H1 (cell line): ENCODE measurements around the gene LRRC72. TPM values are rescaled to one million over a fixed set of nuclear protein-coding genes. Genes with fewer than 3 reads are reported as not detected.

Source experiments
- CTCF ChIA-PET: fragments of 300-600 bp; sonication (Branson Sonifier 250); formaldehyde crosslinking; loops from one replicate; lab custom pipeline; 2021; ENCODE audit not compliant: partially characterized antibody; lab: Charles Lee
- POLR2A ChIA-PET: fragments of 300-600 bp; sonication (Branson Sonifier 250); formaldehyde crosslinking; loops from one replicate; lab custom pipeline; 2021; ENCODE audit warnings: inconsistent platforms; ENCODE audit not compliant: partially characterized antibody; lab: Charles Lee
- DNase-seq, 2 experiments: peaks; one replicate each; pipeline versions ENCODE4 v3.0.0 to v3.0.0-alpha.2; 2010 to 2022; ENCODE audit warnings: low spot score in 2 of 2, low read depth in 1 of 2, mixed read lengths in 1 of 2
- FAIRE-seq: peaks from 2 replicates; lab custom pipeline; 2011; peaks lifted over from hg19 to GRCh38; lab: Jason Lieb, UNC
- H2AFZ ChIP-seq: 2 replicates; pipeline ENCODE4 v1.8.1; 2012; ENCODE audit warnings: low read length, inconsistent platforms
- H2AK5ac ChIP-seq: 2 replicates; pipeline ENCODE4 v1.6.1; 2013; ENCODE audit warnings: low read depth, low read length
- H2BK120ac ChIP-seq: replicated peaks from 2 replicates; pipeline ENCODE3; 2013; ENCODE audit warnings: low read depth, low read length, inconsistent platforms
- H2BK12ac ChIP-seq: 2 replicates; pipeline ENCODE4 v1.6.1; 2013; ENCODE audit warnings: low read depth, low read length
- H2BK15ac ChIP-seq: 2 replicates; pipeline ENCODE4 v1.6.1; 2013; ENCODE audit warnings: low read length
- H2BK20ac ChIP-seq: 2 replicates; pipeline ENCODE4 v1.6.1; 2013; ENCODE audit warnings: low read length
- H2BK5ac ChIP-seq: 2 replicates; pipeline ENCODE4 v1.6.1; 2013; ENCODE audit warnings: low read depth, low read length
- H3K14ac ChIP-seq: 2 replicates; pipeline ENCODE4 v1.6.1; 2013; ENCODE audit warnings: inconsistent platforms; ENCODE audit not compliant: insufficient read length
- H3K18ac ChIP-seq: 2 replicates; pipeline ENCODE4 v1.6.1; 2013; ENCODE audit warnings: low read length; ENCODE audit errors: extremely low read depth
- H3K23ac ChIP-seq: 2 replicates; pipeline ENCODE4 v1.6.1; 2013; ENCODE audit warnings: inconsistent platforms; ENCODE audit not compliant: insufficient read length
- H3K23me2 ChIP-seq: 2 replicates; pipeline ENCODE4 v1.6.1; 2013; ENCODE audit warnings: low read depth, low read length
- H3K27ac ChIP-seq: 2 replicates; pipeline ENCODE4 v1.6.1; 2011; ENCODE audit warnings: low read depth, low read length, inconsistent platforms
- H3K27me3 ChIP-seq, 4 experiments: replicated peaks in 1 of 4; 1 replicate in 1 of 4; 2 replicates in 3 of 4; pipeline versions ENCODE4 v1.6.1 to v1.8.1; 2011 to 2013; ENCODE audit warnings: low read length in 3 of 4, mild to moderate bottlenecking in 3 of 4, inconsistent platforms in 2 of 4, mixed read lengths in 2 of 4, moderate library complexity in 1 of 4; ENCODE audit not compliant: control insufficient read depth in 3 of 4, insufficient read depth in 3 of 4; ENCODE audit errors: extremely low read depth in 1 of 4
- H3K36me3 ChIP-seq, 4 experiments: 2 replicates each; pipeline versions ENCODE4 v1.6.1 to v1.8.1; 2011 to 2013; ENCODE audit warnings: mild to moderate bottlenecking in 4 of 4, low read length in 3 of 4, moderate library complexity in 2 of 4, control low read depth in 1 of 4, inconsistent platforms in 1 of 4; ENCODE audit not compliant: insufficient read depth in 4 of 4, control insufficient read depth in 2 of 4
- H3K4ac ChIP-seq: replicated peaks from 2 replicates; pipeline ENCODE3; 2013; ENCODE audit warnings: low read length, low read depth, mixed read lengths, inconsistent platforms; ENCODE audit not compliant: insufficient read length
- H3K4me1 ChIP-seq, 4 experiments: replicated peaks in 1 of 4; 1 replicate in 1 of 4; 2 replicates in 3 of 4; pipeline versions ENCODE4 v1.6.1 to v1.8.1; 2011 to 2013; ENCODE audit warnings: low read length in 3 of 4, inconsistent platforms in 2 of 4, mixed read lengths in 1 of 4; ENCODE audit not compliant: insufficient read depth in 4 of 4, control insufficient read depth in 3 of 4
- H3K4me2 ChIP-seq, 2 experiments: 2 replicates each; pipeline versions ENCODE4 v1.6.1 to v1.8.1; 2011 to 2013; ENCODE audit warnings: low read depth in 2 of 2, low read length in 2 of 2, control low read depth in 1 of 2, inconsistent platforms in 1 of 2, mild to moderate bottlenecking in 1 of 2; ENCODE audit not compliant: insufficient read depth in 1 of 2
- H3K4me3 ChIP-seq, 4 experiments: fragments of 200-600, 300-600 bp in 1 of 4; sonication (generic), shearing (Covaris generic), sonication (Bioruptor Twin) in 1 of 4; 2 replicates each; pipeline versions ENCODE4 v1.5.1 to v1.8.1; 2011 to 2016; ENCODE audit warnings: low read length in 4 of 4, low read depth in 3 of 4, control low read depth in 2 of 4, inconsistent platforms in 2 of 4, mild to moderate bottlenecking in 2 of 4, mixed read lengths in 1 of 4, moderate library complexity in 1 of 4; ENCODE audit not compliant: insufficient read depth in 2 of 4; ENCODE audit errors: extremely low read depth in 1 of 4
- H3K56ac ChIP-seq: replicated peaks from 2 replicates; pipeline ENCODE3; 2013; ENCODE audit warnings: low read depth, mild to moderate bottlenecking, mixed read lengths, low read length, inconsistent platforms; ENCODE audit not compliant: insufficient read length
- H3K79me1 ChIP-seq: 2 replicates; pipeline ENCODE4 v1.6.1; 2013; ENCODE audit warnings: low read depth, low read length, control low read depth
- H3K79me2 ChIP-seq, 2 experiments: 2 replicates each; pipeline versions ENCODE4 v1.6.1 to v1.8.1; 2012 to 2013; ENCODE audit warnings: low read length in 2 of 2, mild to moderate bottlenecking in 2 of 2, inconsistent platforms in 1 of 2; ENCODE audit not compliant: insufficient read depth in 2 of 2, control insufficient read depth in 1 of 2
- H3K9ac ChIP-seq, 4 experiments: replicated peaks in 1 of 4; 1 replicate in 1 of 4; 2 replicates in 3 of 4; pipeline versions ENCODE4 v1.6.1 to v1.8.1; 2011 to 2013; ENCODE audit warnings: low read depth in 3 of 4, low read length in 3 of 4, control low read depth in 2 of 4, mild to moderate bottlenecking in 2 of 4, moderate library complexity in 2 of 4, inconsistent platforms in 1 of 4; ENCODE audit errors: extremely low read depth in 1 of 4
- H3K9me3 ChIP-seq, 2 experiments: 2 replicates each; pipeline versions ENCODE4 v1.6.1 to v1.8.1; 2012 to 2013; ENCODE audit warnings: mild to moderate bottlenecking in 2 of 2, moderate library complexity in 2 of 2, control low read depth in 1 of 2, inconsistent platforms in 1 of 2, low read depth in 1 of 2, low read length in 1 of 2, mixed read lengths in 1 of 2; ENCODE audit not compliant: insufficient read depth in 2 of 2
- H4K20me1 ChIP-seq, 2 experiments: replicated peaks in 1 of 2; 2 replicates each; pipeline versions ENCODE3 to v1.8.1; 2011 to 2013; ENCODE audit warnings: inconsistent platforms in 2 of 2, low read length in 2 of 2, mild to moderate bottlenecking in 1 of 2; ENCODE audit not compliant: insufficient read depth in 2 of 2, control insufficient read depth in 1 of 2
- H4K5ac ChIP-seq: 2 replicates; pipeline ENCODE4 v1.6.1; 2013; ENCODE audit warnings: low read length, low read depth, mixed read lengths, inconsistent platforms; ENCODE audit not compliant: insufficient read length
- H4K8ac ChIP-seq: 2 replicates; pipeline ENCODE4 v1.8.0; 2013; ENCODE audit warnings: mild to moderate bottlenecking, moderate library complexity, low read length, inconsistent platforms; ENCODE audit not compliant: insufficient read depth; ENCODE audit errors: extremely low read depth
- H4K91ac ChIP-seq: replicated peaks from 2 replicates; pipeline ENCODE3; 2013; ENCODE audit warnings: low read length, mixed read lengths, inconsistent platforms; ENCODE audit not compliant: insufficient read length
- SP2 ChIP-seq: IDR thresholded peaks from 2 replicates; pipeline ENCODE4 v1.6.1; 2012; ENCODE audit warnings: mild to moderate bottlenecking, low read length, inconsistent platforms
- WGBS, 2 experiments: shearing (Covaris generic) in 1 of 2; methylation state at CpG; one replicate each; pipeline versions ENCODE4 v1.1.6 to v1.1.7; 2013 to 2015; ENCODE audit warnings: low lambda C conversion rate in 2 of 2, mixed read lengths in 2 of 2, inconsistent platforms in 1 of 2, low coverage in 1 of 2, missing lambda C conversion rate in 1 of 2; ENCODE audit not compliant: insufficient replicate concordance in 2 of 2, insufficient coverage in 1 of 2, insufficient read length in 1 of 2; ENCODE audit errors: extremely low coverage in 1 of 2, missing lambda C conversion rate in 1 of 2; 5-methylcytosine and 5-hydroxymethylcytosine counted together
- polyA plus RNA-seq, 7 experiments: library from polyadenylated mRNA; depleted of rRNA in 3 of 7; stranded (reverse) in 5 of 7; unstranded in 2 of 7; fragments of >200 nt in 5 of 7; fragments of 200-250 nt in 2 of 7; gene quantifications; 1 replicate in 5 of 7; 2 replicates in 1 of 7; 4 replicates in 1 of 7; pipeline versions ENCODE4 v1.2.1 to v1.2.3, GENCODE V29; 2011 to 2013; ENCODE audit warnings: missing spikeins in 2 of 7, mixed read lengths in 2 of 7
- total RNA-seq: library from RNA; stranded (reverse); fragmentation: NEBNext Ultra II Directional; extraction: Animal tissue kit (Norgen Biotek cat#: 25700); gene quantifications from 2 replicates; pipeline ENCODE4 v1.2.1, GENCODE V29; 2021

The LRRC72 gene
- total and polyA plus RNA-seq, 2 of the 8 experiments (the other 6 are each of a cell fraction or from before 2014, with no cell fraction given), result not detected

DNA sequence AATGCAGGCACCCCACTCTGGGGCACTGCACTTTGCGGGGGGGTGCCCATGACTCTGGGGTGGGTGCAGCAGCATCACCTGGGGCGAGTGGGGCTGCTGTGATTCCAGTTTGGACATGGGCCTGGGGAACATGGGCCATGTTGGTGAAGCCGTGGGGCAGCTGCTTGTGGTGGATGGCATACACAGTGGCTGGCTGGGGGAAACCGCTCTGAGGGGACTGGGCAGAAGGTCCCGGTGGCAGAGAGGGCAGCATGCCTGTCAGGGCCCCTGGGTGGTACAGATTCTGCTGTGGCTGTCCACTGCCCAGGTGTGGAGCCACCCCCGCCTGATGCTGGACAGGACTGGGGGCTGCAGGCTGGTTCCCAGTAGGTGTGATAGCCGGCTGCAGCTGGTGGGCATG, 57.2 kb downstream of the LRRC72 start:
- H3K9me3 ChIP-seq, result 0 out of 4 replicates have a peak, but pooled peaks cover 0 to 3% of the 10 kb centered on the region in 2 experiments
- H3K14ac ChIP-seq, result no peak overlapping the region
- no peak for TF ChIP-seq SP2
- no peak overlapping the region for H2BK12ac ChIP-seq
- H3K9ac ChIP-seq, result no peak overlapping the region
- H2BK15ac ChIP-seq, result no peak overlapping the region
- no peak overlapping the region for H3K27ac ChIP-seq
- ChIA-PET CTCF (interaction anchor here (0.6 to 1.8 kb wide), 4 partner anchors 18 to 122 kb away, joined by 3 to 6 read pairs (median 3); no protein-coding TSS in a partner anchor), POLR2A (no interaction called here)
- no peak overlapping the region for H3K56ac ChIP-seq
- no peaks in the 10 kb centered on the region for H3K23me2 ChIP-seq
- no peak overlapping the region for H2AK5ac ChIP-seq
- H2BK5ac ChIP-seq, result no peak overlapping the region
- FAIRE-seq (no peak), DNase-seq (no peak)
- H2BK20ac ChIP-seq, result no peak overlapping the region
- no peaks in the 10 kb centered on the region for H3K79me1 ChIP-seq
- H2BK120ac ChIP-seq, result no peak overlapping the region
- H3K27me3 ChIP-seq, result no peaks in the 10 kb centered on the region
- no peak overlapping the region for H3K4me2 ChIP-seq
- H4K8ac ChIP-seq, result no peak overlapping the region
- H3K23ac ChIP-seq, result no peak overlapping the region
- no peak overlapping the region for H4K91ac ChIP-seq
- 89% methylated on average over 7 of the region's 7 CpGs; no CpG with 5 or more reads in 1 of the 2 experiments for WGBS, 2 experiments
- H3K18ac ChIP-seq, result no peak overlapping the region
- H4K5ac ChIP-seq, result no peak overlapping the region
- no peak overlapping the region for H2AFZ ChIP-seq
- H3K79me2 ChIP-seq, result no peaks in the 10 kb centered on the region
- no peaks in the 10 kb centered on the region for H3K36me3 ChIP-seq
- H3K4ac ChIP-seq, result no peak overlapping the region
- no peak overlapping the region for H3K4me3 ChIP-seq
- no peaks in the 10 kb centered on the region for H3K4me1 ChIP-seq
- H4K20me1 ChIP-seq, result no peaks in the 10 kb centered on the region
